K562 (cell line): ENCODE measurements around the gene RSPH6A. TPM values are rescaled to one million over a fixed set of nuclear protein-coding genes. Genes with fewer than 3 reads are reported as not detected.

ENCODE experiments used
- CBX5 ChIP-seq: IDR thresholded peaks from 2 replicates; pipeline ENCODE4 v1.6.1; 2014; ENCODE audit warnings: low read depth, borderline replicate concordance
- CC2D1A ChIP-seq: fragments of 450-650 bp; IDR thresholded peaks from 2 replicates; pipeline ENCODE4 v1.6.1; 2017; ENCODE audit warnings: mild to moderate bottlenecking
- CCAR2 ChIP-seq: fragments of 200-400 bp; formaldehyde crosslinking; IDR thresholded peaks from 2 replicates; pipeline ENCODE4 v1.6.1; 2017; ENCODE audit warnings: mild to moderate bottlenecking, low read depth, low read length
- CXXC5 ChIP-seq: fragments of 250-450 bp; sonication (Bioruptor Pico); IDR thresholded peaks from 2 replicates; pipeline ENCODE4 v1.8.0; 2022; ENCODE audit warnings: inconsistent platforms, mild to moderate bottlenecking, moderate library complexity
- DPF2 ChIP-seq: fragments of 450-650 bp; IDR thresholded peaks from 2 replicates; pipeline ENCODE4 v1.6.1; 2016
- E4F1 ChIP-seq: fragments of 250-450 bp; sonication (Bioruptor Pico); IDR thresholded peaks from 2 replicates; pipeline ENCODE4 v1.5.0; 2021; ENCODE audit warnings: mild to moderate bottlenecking, borderline replicate concordance
- ESRRA ChIP-seq: fragments of 450-650 bp; IDR thresholded peaks from 2 replicates; pipeline ENCODE4 v1.6.1; 2014; ENCODE audit warnings: low read depth, mild to moderate bottlenecking, moderate library complexity, borderline replicate concordance
- HMG20B ChIP-seq: fragments of 250-450 bp; sonication (Bioruptor Pico); IDR thresholded peaks from 2 replicates; pipeline ENCODE4 v1.5.0; 2021; ENCODE audit warnings: mild to moderate bottlenecking
- MTA3 ChIP-seq: fragments of 450-650 bp; formaldehyde crosslinking; IDR thresholded peaks from 2 replicates; pipeline ENCODE4 v1.6.1; 2017; ENCODE audit warnings: mild to moderate bottlenecking, borderline replicate concordance
- NFATC3 ChIP-seq: fragments of 450-650 bp; IDR thresholded peaks from 2 replicates; pipeline ENCODE4 v1.6.1; 2017; ENCODE audit warnings: mild to moderate bottlenecking
- POLR3A ChIP-seq: IDR thresholded peaks from 2 replicates; pipeline ENCODE4 v1.6.1; 2011; ENCODE audit warnings: borderline replicate concordance, mild to moderate bottlenecking, moderate library complexity; ENCODE audit not compliant: insufficient read length, insufficient read depth; ENCODE audit errors: extremely low read depth
- RBM39 ChIP-seq: fragments of 200-400 bp; formaldehyde crosslinking; optimal IDR thresholded peaks from 2 replicates; pipeline ENCODE3; 2018; ENCODE audit warnings: low read depth, low read length
- SRSF7 ChIP-seq: fragments of 200-400 bp; formaldehyde crosslinking; optimal IDR thresholded peaks from 2 replicates; pipeline ENCODE3; 2017; ENCODE audit warnings: mild to moderate bottlenecking, low read depth, low read length
- SUPT5H ChIP-seq: fragments of 450-650 bp; IDR thresholded peaks from 2 replicates; pipeline ENCODE4 v1.6.1; 2016
- ZKSCAN1 ChIP-seq: fragments of 150-350 bp; IDR thresholded peaks from 2 replicates; pipeline ENCODE4 v1.6.1; 2016; ENCODE audit warnings: low read depth, low read length
- ZKSCAN8 ChIP-seq: fragments of 200-800 bp; sonication (Bioruptor generic); IDR thresholded peaks from 2 replicates; pipeline ENCODE4 v1.6.1; 2016; ENCODE audit warnings: missing genetic modification characterization, missing compliant biosample characterization
- ZNF124 ChIP-seq: sonication (generic); formaldehyde crosslinking; IDR thresholded peaks from 2 replicates; pipeline ENCODE4 v1.8.1; 2022; ENCODE audit warnings: missing genetic modification reagents
- ZNF175 ChIP-seq: fragments of 200-800 bp; sonication (Bioruptor generic); IDR thresholded peaks from 2 replicates; pipeline ENCODE4 v1.6.1; 2016; ENCODE audit warnings: low read depth, mild to moderate bottlenecking, missing genetic modification characterization, missing compliant biosample characterization
- ZNF212 ChIP-seq: fragments of 450-650 bp; formaldehyde crosslinking; IDR thresholded peaks from 2 replicates; pipeline ENCODE4 v1.4.0; 2020; ENCODE audit warnings: mild to moderate bottlenecking
- ZNF232 ChIP-seq: sonication (generic); formaldehyde crosslinking; IDR thresholded peaks from 2 replicates; pipeline ENCODE4 v1.8.0; 2022; ENCODE audit warnings: mild to moderate bottlenecking, missing genetic modification reagents
- ZNF551 ChIP-seq: fragments of 250-450 bp; sonication (Bioruptor Pico); IDR thresholded peaks from 2 replicates; pipeline ENCODE4 v1.5.0; 2021; ENCODE audit warnings: mild to moderate bottlenecking, moderate library complexity
- ZNF696 ChIP-seq: fragments of 250-450 bp; sonication (Bioruptor Pico); conservative IDR thresholded peaks from 2 replicates; pipeline ENCODE4 v1.4.0; 2020; ENCODE audit warnings: mild to moderate bottlenecking, moderate library complexity
- ZNF77 ChIP-seq: fragments of 250-450 bp; sonication (Bioruptor Pico); IDR thresholded peaks from 2 replicates; pipeline ENCODE4 v1.5.0; 2020
- ZNF780A ChIP-seq: fragments of 250-450 bp; sonication (Bioruptor Pico); IDR thresholded peaks from 2 replicates; pipeline ENCODE4 v1.5.0; 2021; ENCODE audit warnings: mild to moderate bottlenecking
- ZSCAN29 ChIP-seq: fragments of 450-650 bp; IDR thresholded peaks from 2 replicates; pipeline ENCODE4 v1.6.1; 2017
- polyA plus RNA-seq, 8 experiments: library from polyadenylated mRNA; depleted of rRNA in 4 of 8; stranded (reverse) in 5 of 8; unstranded in 3 of 8; fragments of >200 nt; fragmentation: Nextera tagmentation in 2 of 8; fragmentation: Illumina TruSeq in 1 of 8; extraction: Ambion mirVana in 2 of 8; extraction: Trizol in 1 of 8; gene quantifications; 2 replicates each; pipeline versions ENCODE4 v1.2.1 to v1.2.3, GENCODE V29; 2011 to 2014; ENCODE audit warnings: inconsistent platforms in 1 of 8, missing spikeins in 1 of 8
- total RNA-seq, 7 experiments: library from RNA; depleted of rRNA in 6 of 7; stranded (reverse); fragments of >200 nt in 6 of 7; fragmentation: Illumina TruSeq in 2 of 7; extraction: Trizol in 2 of 7; gene quantifications; 2 replicates each; pipeline versions ENCODE4 v1.2.1 to v1.2.3, GENCODE V29; 2011 to 2021; ENCODE audit warnings: low replicate concordance in 1 of 7
- TF ChIP-seq, protein P1 (sequence below): IDR thresholded peaks from 3 replicates; pipeline ENCODE4 v1.6.1; 2011; ENCODE audit warnings: borderline replicate concordance, mild to moderate bottlenecking, moderate library complexity; ENCODE audit not compliant: insufficient read length; ENCODE audit errors: extremely low read depth
- TF ChIP-seq, protein P2 (sequence below): fragments of 250-450 bp; sonication (Bioruptor Pico); IDR thresholded peaks from 2 replicates; pipeline ENCODE4 v1.6.1; 2021; ENCODE audit warnings: mild to moderate bottlenecking

The RSPH6A gene
- total and polyA plus RNA-seq, 9 of the 15 experiments (the other 6 are each of a cell fraction or from before 2014, with no cell fraction given): 0.03 to 0.15 (median 0.07) TPM; not detected in 5

GRCh38 chr19:45767881-45768654 lies 47.0 kb downstream of the RSPH6A start (continued):
- TF ChIP-seq ZNF212 (CRISPR knock-in tag) (no peak), SUPT5H (peak; percentile 40), SRSF7 (no peak), ZKSCAN1 (no peak), DPF2 (no peak), ZNF696 (CRISPR knock-in tag) (no peak), CCAR2 (no peak), MTA3 (peak; percentile 78; the same call in 1 of the 2 replicates), CXXC5 (CRISPR knock-in tag) (peak; percentile 54), ZNF232 (CRISPR knock-in tag) (no peak), CBX5 (no peak), ZNF780A (no peak), ZNF124 (CRISPR knock-in tag) (no peak; the same call in 1 of the 2 replicates), NFATC3 (no peak), ZNF77 (CRISPR knock-in tag) (no peak), ZSCAN29 (no peak), ZKSCAN8 (no peak), E4F1 (CRISPR knock-in tag) (no peak), CC2D1A (no peak), RBM39 (no peak), POLR3A (no peak), ZNF551 (CRISPR knock-in tag) (no peak), ZNF175 (no peak), HMG20B (CRISPR knock-in tag) (no peak), ESRRA (no peak)
- TF ChIP-seq, protein P1, sequence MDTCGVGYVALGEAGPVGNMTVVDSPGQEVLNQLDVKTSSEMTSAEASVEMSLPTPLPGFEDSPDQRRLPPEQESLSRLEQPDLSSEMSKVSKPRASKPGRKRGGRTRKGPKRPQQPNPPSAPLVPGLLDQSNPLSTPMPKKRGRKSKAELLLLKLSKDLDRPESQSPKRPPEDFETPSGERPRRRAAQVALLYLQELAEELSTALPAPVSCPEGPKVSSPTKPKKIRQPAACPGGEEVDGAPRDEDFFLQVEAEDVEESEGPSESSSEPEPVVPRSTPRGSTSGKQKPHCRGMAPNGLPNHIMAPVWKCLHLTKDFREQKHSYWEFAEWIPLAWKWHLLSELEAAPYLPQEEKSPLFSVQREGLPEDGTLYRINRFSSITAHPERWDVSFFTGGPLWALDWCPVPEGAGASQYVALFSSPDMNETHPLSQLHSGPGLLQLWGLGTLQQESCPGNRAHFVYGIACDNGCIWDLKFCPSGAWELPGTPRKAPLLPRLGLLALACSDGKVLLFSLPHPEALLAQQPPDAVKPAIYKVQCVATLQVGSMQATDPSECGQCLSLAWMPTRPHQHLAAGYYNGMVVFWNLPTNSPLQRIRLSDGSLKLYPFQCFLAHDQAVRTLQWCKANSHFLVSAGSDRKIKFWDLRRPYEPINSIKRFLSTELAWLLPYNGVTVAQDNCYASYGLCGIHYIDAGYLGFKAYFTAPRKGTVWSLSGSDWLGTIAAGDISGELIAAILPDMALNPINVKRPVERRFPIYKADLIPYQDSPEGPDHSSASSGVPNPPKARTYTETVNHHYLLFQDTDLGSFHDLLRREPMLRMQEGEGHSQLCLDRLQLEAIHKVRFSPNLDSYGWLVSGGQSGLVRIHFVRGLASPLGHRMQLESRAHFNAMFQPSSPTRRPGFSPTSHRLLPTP: no peak
- TF ChIP-seq, protein P2, sequence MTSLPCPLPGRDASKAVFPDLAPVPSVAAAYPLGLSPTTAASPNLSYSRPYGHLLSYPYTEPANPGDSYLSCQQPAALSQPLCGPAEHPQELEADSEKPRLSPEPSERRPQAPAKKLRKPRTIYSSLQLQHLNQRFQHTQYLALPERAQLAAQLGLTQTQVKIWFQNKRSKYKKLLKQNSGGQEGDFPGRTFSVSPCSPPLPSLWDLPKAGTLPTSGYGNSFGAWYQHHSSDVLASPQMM (CRISPR knock-in tag): no peak
